ENCODE results near the gene ABTB1.

DNA sequence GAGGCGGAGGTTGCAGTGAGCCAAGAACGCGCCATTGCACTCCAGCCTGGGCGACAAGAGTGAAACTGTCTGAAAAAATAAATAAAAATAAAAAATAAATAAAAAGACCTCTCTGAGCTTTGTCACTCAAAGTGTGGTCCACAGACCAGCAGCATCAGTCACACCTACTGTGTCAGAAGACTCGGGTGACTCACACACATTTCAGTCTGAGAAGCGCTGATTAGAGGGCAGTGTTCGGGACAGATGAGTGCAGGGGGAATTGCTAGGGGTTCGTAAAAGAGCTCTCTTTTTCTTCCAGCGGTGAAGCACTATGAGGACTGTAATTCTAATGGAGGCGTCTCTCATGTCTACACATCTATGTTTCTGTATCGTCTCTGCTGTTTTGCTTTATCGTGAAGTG, 38.1 kb upstream of the ABTB1 start:
- TF ChIP-seq, protein P1, sequence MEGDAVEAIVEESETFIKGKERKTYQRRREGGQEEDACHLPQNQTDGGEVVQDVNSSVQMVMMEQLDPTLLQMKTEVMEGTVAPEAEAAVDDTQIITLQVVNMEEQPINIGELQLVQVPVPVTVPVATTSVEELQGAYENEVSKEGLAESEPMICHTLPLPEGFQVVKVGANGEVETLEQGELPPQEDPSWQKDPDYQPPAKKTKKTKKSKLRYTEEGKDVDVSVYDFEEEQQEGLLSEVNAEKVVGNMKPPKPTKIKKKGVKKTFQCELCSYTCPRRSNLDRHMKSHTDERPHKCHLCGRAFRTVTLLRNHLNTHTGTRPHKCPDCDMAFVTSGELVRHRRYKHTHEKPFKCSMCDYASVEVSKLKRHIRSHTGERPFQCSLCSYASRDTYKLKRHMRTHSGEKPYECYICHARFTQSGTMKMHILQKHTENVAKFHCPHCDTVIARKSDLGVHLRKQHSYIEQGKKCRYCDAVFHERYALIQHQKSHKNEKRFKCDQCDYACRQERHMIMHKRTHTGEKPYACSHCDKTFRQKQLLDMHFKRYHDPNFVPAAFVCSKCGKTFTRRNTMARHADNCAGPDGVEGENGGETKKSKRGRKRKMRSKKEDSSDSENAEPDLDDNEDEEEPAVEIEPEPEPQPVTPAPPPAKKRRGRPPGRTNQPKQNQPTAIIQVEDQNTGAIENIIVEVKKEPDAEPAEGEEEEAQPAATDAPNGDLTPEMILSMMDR (IDR thresholded peaks at IDR 0.05), result no peak
- TF ChIP-seq POLR2A (IDR thresholded peaks at IDR 0.05) (no peak), EP300 (IDR thresholded peaks at IDR 0.05) (no peak)

Data from ovary (tissue), 3 donors.